AG04449 (cell line): ENCODE data around the gene MEFV.

Experiments used
- CTCF ChIA-PET: fragments of 350-600 bp; formaldehyde crosslinking; extraction: SDS; loops from one replicate; lab custom pipeline; 2021; ENCODE audit warnings: antibody characterized with exemption; lab: Yijun Ruan, JAX
- POLR2A ChIA-PET: fragments of 400-600, 350-600 bp; formaldehyde crosslinking; extraction: SDS; loops from one replicate; lab custom pipeline; 2020; ENCODE audit warnings: antibody characterized with exemption, inconsistent platforms; lab: Yijun Ruan, JAX
- DNase-seq: peaks from one replicate; pipeline ENCODE4 v3.0.0-alpha.2; 2010; ENCODE audit warnings: low read depth, low spot score
- H3K4me3 ChIP-seq: 2 replicates; pipeline ENCODE4 v1.5.1; 2011; ENCODE audit warnings: low read depth, mild to moderate bottlenecking, control low read depth, low read length
- CTCF ChIP-seq: IDR thresholded peaks from one replicate; pipeline ENCODE4 v1.5.1; 2011; ENCODE audit warnings: mild to moderate bottlenecking, moderate library complexity, low read length, control low read depth, inconsistent platforms; ENCODE audit not compliant: insufficient read depth; ENCODE audit errors: missing control alignments

MEFV gene

GRCh38 chr16:3249020-3249419 is 7.4 kb downstream of the MEFV start:
- POLR2A ChIA-PET = no interaction called here
- no peak for TF ChIP-seq CTCF
- CTCF ChIA-PET = no interaction called here
- no peak overlapping the region for H3K4me3 ChIP-seq
- DNase-seq = no peak

DNA sequence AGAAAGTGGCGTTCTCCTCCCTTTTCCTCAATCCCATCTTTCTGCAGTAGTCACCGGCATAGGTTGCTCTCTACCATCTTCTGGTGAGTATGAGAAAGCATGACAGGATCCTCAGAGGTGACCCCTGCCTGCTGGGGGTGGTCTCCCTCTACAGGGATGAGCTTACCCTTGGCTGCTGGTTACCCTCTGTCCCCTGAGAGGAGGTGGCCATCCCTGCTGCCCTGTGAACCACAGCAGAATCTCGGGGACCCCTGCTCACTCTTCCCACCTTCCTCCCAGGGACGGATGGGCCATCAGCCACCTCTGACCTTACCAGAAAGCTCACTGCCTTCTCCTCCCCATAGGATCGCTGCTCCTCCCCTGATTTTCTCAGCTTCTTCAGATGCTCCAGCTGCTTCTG is 7.8 kb downstream of the MEFV start:
- DNase-seq = no peak
- no peak for TF ChIP-seq CTCF
- ChIA-PET CTCF (no interaction called here), POLR2A (interaction anchor here (0.6 kb wide), 1 partner anchor 639 kb away, joined by 4 read pairs; no protein-coding TSS in a partner anchor)
- no peak overlapping the region for H3K4me3 ChIP-seq

- POLR2A ChIA-PET = no interaction called here
- no peak for DNase-seq
- H3K4me3 ChIP-seq = no peak overlapping the region
- CTCF ChIA-PET = no interaction called here
- no peak for TF ChIP-seq CTCF
Observed at GRCh38 chr16:3246876-3247275, 9.6 kb downstream of the MEFV start.

- TF ChIP-seq CTCF = no peak
- ChIA-PET POLR2A (no interaction called here), CTCF (no interaction called here)
- DNase-seq = no peak
- no peak overlapping the region for H3K4me3 ChIP-seq
Observed at GRCh38 chr16:3246002-3246401, 10.4 kb downstream of the MEFV start.

DNA sequence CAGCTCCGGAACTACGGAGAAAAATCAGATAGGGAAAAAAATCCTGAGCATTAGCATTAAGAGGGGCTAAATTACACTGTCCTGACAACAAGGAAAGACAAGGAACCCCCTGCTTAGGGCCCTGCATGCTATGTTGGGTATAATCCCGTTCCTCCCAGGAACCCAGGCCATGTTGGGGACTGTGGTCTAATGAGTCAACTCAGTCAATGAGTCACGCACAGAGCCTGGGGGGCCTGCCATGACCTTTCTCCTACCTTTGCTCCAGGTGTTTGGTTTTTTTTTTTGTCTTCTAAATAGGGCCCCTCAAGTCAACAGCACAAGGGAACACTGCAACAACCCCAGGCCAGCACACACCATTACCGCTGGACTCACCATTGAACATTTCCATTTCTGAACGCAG is 12.6 kb downstream of the MEFV start:
- H3K4me3 ChIP-seq = no peak overlapping the region
- CTCF ChIA-PET = no interaction called here
- DNase-seq = no peak
- no peak for TF ChIP-seq CTCF
- POLR2A ChIA-PET = no interaction called here

GRCh38 chr16:3242709-3243108 is 13.7 kb downstream of the MEFV start:
- no peak for DNase-seq
- no peak for TF ChIP-seq CTCF
- no peak overlapping the region for H3K4me3 ChIP-seq
- POLR2A ChIA-PET = no interaction called here
- CTCF ChIA-PET = no interaction called here
